GM13977 (cell line): Measurements from ENCODE around the gene MESP1.

Experiments used
- DNase-seq: peaks from one replicate; pipeline ENCODE4 v3.0.0; 2012; ENCODE audit warnings: low spot score
- in situ Hi-C: fragments of 300-500 bp; cut with MboI; formaldehyde crosslinking; loops from one replicate; pipeline ENCODE4 v1.12.0; 2022; ENCODE audit warnings: low sequenced_read_pairs, low pct_unique_long_range_greater_than_20kb, mixed read lengths, inconsistent platforms; ENCODE audit not compliant: unreplicated experiment
- TF ChIP-seq, protein P1 (sequence below): IDR thresholded peaks from 2 replicates; pipeline ENCODE4 v1.5.1; 2012; ENCODE audit warnings: mild to moderate bottlenecking, control low read depth; ENCODE audit not compliant: insufficient read depth; ENCODE audit errors: extremely low read depth, missing control alignments

Gene MESP1

DNA sequence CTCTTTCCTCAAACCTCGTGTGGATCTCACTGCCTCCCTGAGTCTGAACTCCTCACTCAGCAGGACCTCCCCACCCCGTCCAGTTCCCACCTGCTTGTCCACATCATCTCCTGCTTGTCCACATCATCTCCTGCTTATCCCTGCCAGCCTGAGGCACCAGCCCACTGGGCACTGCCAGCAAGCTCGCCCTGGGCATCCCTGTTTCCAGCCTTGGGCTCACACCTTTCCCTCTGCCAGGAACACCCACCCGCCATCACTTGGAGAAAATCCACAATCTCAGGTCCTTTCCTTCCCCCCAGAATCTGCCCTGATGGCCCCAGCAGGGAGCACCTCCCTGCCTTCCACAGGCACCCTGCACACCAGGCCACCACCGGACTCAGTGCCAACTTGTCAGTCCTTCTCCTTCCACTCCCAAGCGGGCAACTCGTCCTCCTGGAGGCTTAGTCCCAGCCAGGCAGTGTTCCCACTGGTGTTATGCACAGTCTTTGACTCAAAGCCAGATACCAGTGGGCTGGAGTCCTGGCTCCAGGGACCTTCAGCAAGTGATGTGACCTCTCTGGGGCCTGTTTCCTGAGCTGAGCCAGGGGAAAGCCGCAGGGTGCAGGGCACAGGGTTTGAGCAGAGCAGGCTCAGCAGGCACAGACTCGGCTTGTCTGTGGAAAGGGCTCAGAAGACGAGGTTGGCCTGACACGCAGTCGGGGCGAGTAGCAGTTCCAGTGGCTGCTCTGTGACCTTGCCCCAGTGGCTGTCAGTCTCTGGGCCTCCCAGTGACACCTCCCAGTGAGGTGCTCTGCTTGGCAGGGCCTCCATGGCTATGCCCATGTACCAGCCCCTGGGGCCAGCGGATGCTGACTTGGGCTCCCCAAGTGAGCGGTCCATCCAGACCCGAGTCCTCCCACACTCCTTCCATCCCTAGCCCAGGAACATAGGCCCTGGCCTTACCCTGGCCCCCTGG is 15.6 kb upstream of the MESP1 start:
- TF ChIP-seq, protein P1, sequence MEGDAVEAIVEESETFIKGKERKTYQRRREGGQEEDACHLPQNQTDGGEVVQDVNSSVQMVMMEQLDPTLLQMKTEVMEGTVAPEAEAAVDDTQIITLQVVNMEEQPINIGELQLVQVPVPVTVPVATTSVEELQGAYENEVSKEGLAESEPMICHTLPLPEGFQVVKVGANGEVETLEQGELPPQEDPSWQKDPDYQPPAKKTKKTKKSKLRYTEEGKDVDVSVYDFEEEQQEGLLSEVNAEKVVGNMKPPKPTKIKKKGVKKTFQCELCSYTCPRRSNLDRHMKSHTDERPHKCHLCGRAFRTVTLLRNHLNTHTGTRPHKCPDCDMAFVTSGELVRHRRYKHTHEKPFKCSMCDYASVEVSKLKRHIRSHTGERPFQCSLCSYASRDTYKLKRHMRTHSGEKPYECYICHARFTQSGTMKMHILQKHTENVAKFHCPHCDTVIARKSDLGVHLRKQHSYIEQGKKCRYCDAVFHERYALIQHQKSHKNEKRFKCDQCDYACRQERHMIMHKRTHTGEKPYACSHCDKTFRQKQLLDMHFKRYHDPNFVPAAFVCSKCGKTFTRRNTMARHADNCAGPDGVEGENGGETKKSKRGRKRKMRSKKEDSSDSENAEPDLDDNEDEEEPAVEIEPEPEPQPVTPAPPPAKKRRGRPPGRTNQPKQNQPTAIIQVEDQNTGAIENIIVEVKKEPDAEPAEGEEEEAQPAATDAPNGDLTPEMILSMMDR, result no peak
- in situ Hi-C loops, result no loop called here

DNA sequence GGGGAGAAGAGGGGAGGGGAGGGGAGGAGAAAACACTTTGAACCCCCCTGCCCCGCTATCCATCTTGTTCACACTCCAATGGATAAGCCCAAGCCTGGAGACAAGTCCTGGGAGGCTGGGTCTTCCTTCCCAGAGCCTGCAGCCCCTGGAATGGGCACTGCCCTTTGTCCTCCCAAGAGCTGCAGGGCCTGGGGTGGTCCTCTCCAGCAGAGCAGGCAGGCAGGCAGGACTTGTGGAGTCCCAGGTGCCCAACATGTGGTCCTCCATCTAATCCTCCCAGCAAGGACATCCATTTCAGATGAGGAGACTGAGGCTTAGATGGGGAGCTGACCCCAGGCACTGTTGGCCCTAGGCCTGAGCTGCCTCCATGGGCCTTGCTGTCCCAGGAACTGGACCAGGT is 14.6 kb upstream of the MESP1 start:
- DNase-seq, result no peak
- in situ Hi-C loops, result no loop called here
- TF ChIP-seq, protein P1, result no peak

More for the DNA sequence above, 15.6 kb upstream of the MESP1 start:
- DNase-seq, result no peak

DNA sequence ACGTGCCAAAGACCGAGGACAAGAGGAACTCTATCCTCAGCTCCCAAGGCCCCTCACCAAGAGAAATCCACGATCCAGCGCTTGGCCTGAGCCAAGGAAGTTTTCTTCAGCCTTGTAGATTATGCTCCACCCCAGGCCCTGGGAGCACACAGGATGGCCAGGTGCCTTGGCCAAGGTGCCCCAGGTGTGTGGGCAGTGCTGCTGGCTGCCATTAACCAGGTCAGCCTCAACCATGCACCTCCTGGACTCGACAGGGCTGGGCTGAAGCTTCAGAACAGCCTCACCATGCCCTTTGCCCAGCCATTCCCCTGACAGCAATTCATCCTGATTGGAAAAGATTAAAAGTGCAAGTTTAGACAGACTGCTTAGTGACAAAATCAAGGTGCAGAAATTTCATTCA is 10.9 kb upstream of the MESP1 start:
- no peak for DNase-seq
- in situ Hi-C loops, result no loop called here
- TF ChIP-seq, protein P1, result no peak

DNA sequence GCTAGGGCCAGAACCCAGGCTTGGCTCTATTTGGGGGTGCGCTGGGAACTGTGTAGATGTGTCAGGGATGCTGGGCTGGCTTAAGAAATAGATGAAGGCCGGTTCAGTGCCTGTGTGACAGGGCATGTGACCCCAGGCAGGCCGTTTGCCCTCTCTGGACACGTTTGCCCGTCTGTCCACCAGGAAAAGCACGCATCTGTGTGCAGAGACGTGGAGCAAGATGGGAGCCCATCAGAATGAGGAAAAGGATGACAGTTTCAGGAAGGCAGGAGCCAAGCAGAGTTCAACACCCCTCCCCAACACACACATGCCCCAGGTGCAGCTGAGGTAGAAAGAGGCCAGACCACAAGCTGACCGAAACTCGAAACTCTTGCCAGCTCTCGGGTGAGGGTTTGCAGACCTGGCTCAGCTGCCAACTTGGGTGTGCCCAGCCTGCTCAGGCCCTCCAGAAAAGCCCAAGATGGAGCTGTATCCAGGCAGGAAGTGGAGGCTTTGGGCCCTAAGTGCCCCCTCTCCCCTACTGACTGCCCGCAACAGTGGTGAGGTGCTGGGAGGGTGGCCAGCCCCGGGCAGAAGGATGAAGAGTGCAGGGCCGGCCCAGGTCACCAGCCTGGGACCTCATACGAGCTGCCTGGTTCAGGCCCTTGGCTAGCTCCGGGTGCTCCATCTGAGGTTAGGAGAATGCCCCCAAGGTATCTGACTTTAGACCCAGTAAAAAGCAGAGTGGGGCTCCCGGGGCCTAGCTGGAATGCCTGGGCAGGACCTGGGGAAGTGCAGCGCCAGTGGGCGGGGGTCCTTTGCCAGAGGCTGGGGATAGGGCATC is 10.2 kb upstream of the MESP1 start:
- TF ChIP-seq, protein P1, result no peak
- in situ Hi-C loops, result no loop called here
- DNase-seq, result no peak

DNA sequence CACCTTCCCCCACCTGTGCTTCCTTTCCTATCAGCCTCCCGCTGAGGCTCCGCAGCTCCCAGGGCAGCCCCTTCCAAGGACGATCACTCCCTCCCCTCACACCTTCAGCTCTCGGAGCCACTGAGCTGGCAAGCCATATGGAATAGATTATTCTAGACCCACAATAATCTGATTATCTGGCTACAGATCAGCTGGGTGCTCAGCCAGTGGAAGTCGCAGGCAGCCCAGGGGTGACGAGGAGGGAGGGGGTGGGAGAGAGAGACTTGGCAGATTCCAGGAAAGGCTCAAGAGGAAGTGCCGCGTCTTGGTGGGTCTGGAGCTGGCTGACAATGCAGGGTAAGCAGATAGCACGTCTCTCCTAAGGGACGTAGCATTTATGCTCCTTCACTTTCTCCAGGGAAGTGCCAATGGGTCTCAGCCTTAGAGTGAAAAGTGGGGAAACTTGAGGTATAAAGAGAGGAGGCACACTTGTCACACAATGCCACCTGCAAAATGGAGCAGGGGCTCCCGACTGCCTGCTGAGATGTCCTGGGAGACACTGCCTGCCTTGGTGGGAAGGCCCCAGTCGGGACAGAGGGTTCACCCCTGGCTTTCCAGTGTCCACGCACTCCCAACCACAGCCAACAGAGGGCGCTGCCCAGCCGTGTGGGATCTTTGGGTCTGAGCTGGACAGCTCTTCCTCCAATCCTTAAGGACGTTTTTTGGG is 9.4 kb upstream of the MESP1 start:
- in situ Hi-C loops, result no loop called here
- DNase-seq, result peak; percentile 87
- TF ChIP-seq, protein P1, result peak; percentile 97

DNA sequence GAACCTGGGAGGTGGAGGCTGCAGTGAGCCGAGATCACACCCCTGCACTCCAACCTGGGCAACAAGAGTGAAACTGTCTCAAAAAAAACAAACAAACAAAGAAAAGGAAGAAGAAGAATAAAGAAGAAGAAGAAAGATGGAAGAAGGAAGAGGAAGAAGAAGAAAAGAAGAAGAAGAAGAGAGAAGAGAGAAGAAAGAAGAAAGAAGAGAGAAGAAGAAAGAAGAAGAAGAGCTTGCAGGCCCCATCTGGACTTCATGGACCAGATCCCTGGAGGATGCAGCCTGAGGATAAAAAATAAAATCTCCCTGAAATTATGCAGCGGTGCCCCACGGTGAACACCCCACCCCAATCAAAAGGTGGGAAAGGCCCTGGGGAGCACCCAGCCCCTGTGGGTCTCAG is 8.8 kb upstream of the MESP1 start:
- in situ Hi-C loops, result loop anchor here (10.0 kb wide), 1 partner anchor 315 kb away; no protein-coding TSS in a partner anchor
- DNase-seq, result no peak
- TF ChIP-seq, protein P1, result no peak
